Activated CD4-positive, alpha-beta T cell treated with anti-CD3 and anti-CD28 coated beads, Interleukin-2, amount 50 U/mL, for 16 hours (primary cell): ENCODE data around the gene MYBPH.

Experiments
- DNase-seq: peaks from one replicate; pipeline ENCODE4 v3.0.0-alpha.2; 2020

Gene MYBPH

GRCh38 chr1:203126866-203127665, 48.6 kb downstream of the MYBPH start:
- no peak for DNase-seq

- DNase-seq = no peak
These were observed 49.3 kb downstream of the MYBPH start for GRCh38 chr1:203126151-203126865.

DNA sequence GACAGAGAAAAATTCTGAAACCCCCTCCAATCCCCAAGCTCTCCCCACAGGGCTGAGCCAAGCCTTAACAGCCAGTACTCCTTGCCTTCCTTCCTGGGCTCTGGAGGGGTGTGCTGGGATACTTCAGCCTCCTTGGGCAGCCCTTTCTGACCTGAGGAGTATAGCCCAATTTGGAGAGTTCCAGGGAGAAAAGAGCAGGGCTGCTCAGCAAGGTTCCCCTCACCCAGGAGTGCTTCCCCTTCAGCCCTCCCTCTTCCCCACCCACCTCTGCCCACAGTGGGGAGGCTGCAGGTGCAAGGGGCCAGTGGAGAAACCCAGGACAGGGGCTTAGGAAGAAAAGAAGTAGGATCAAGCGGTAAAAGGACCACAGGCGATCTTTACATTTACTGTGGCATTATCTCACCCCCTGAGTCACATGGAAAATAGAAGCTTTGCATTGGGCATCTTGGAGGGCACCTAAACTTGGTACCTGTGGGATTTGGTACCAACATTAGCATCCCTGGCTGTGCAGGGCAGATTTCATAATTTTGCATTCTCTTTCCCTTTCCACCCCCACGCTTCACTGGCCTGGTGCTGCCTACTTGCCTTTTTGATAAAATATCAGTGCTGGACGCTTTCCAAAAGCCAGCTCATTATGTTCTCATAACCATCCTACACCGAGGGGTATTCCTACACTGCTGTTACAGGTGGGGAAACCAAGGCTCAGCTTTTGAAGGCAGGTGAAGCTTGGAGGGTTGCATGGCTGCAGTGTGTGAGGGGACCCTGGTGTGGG, 50.9 kb downstream of the MYBPH start:
- DNase-seq = no peak

DNA sequence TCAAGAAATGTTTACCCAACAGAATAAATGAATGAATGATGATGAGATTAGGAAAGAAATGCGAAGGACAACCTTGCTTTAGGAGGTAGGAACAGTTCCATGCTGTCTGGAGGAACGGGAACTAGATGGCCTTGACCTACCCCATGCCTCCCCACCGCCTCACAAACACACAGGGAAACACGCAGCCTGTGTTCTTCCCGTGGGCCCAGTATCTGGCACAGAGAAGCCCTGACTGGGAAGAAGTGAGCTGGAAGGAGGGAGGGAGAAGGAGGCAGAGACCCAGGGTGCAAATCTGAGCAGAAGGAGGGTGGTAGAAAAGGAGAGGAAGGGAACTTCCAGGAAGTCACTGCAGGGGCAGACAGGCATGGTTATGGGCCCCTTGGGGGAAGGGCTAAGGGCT, 51.6 kb downstream of the MYBPH start:
- no peak for DNase-seq

DNA sequence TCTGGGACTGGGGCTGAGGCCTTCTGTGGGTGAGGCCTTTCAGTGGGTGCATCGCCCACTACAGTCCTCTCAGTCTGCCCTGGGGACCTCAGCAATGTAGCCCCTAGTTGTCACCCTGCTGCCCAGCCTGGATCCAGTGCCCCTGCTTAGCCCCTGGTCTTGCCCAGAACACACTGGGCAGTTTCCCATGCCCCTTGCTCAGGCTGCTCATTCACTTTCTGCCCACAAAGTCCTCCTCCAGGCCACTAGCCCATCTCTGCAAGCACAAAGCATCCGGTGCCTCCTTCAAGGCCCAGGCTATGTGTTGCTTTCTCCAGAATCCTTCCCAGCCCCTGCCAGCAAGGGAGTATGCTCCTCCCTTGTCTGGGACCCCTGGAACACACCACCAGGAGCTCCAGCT, 53.5 kb downstream of the MYBPH start:
- no peak for DNase-seq

DNA sequence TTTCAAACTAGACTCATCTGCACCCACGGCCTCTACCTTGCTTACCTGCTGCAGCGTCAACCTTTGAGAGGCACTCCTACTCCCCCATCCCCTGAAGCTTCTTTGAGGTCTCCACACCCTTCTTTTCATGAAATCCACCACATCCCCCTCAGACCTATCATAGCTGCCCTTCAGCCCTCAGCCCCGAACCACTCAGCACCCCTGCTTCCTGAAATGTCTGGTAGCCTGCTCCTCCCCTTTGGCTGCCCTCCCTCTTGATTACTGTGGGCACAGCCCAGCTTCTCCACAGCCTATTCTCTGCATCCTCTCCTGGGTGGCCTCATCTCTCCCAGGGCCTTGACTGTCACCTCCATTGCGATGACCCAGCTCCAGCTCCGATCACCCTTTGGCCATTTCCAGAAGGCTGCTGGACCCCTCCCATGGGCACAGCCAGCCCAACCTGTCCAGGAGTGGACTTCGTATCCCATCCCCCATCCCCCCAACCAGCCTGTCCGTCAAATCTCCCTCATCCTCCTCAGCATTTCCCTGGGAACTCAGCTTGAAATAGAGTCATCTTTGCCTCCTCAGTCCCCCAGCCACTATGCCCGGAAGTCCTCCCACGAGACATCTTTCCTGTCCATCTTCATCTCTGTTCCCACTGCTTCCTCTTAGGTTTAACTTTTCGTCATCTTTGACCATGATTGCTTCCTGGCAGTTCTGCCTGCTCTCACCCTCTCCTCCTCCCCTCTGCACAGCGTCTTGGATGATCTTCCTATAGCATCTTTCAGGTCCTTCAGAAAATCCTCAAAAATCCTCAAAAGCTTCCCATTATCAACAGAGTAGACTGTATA, 54.2 kb downstream of the MYBPH start:
- no peak for DNase-seq

DNA sequence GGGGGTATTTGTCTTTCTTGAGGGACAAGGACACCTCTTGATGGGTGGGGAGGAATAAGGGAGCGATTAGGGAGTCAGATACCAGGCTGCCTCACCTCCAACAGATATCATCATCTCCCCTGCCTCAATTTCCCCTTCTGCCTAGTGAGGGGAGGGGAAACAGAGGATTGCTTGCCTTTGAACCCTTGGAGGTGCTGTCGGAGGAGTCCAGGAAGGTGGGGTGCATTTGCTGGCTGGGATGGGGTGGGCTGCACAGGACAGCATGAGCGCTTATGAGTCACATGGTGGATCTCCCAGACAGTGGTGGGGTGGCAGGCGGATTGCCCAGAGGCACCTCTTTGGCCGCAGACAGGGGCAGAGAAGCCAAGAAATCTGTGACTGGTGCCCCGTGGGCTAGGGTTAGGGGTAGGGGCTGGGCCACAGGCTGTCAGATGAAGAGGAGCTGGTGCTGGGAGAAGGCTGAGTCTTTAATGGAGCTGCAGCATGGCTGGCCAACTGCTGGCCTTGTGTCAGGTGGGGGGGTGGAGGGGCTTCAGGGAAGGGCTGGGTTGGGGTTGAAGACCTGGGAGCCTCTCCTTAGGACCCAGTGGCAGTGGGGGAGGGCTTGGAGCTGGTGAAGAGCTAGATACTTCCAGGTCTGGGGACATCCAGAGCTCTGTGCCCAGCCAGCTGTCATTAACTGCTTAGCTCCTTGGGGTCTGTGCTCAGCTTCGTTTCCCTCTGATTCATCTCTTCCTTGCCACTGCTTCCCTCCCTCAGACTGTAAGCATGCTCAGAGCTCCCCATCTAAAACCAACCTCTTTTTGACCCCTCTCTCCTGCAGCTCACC, 55.1 kb downstream of the MYBPH start:
- DNase-seq = no peak
